SHP77 (cell line): ENCODE results near the gene OR10K1.
"Not testable (repeated sequence)": the region's sequence is repeated elsewhere in the genome, so short reads cannot be mapped to it uniquely, and the experiment has no call there.

Source experiments
- DNase-seq, 2 experiments: peaks; one replicate each; lab custom pipeline; 2025; lab: John Stamatoyannopoulos, UW

The OR10K1 gene, protein sequence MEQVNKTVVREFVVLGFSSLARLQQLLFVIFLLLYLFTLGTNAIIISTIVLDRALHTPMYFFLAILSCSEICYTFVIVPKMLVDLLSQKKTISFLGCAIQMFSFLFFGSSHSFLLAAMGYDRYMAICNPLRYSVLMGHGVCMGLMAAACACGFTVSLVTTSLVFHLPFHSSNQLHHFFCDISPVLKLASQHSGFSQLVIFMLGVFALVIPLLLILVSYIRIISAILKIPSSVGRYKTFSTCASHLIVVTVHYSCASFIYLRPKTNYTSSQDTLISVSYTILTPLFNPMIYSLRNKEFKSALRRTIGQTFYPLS

GRCh38 chr1:158461534-158461933 is at the start of gene OR10K1:
OR10K1 (plus strand) TSS chr1:158461834; CDS start chr1:158465562, 3,728 bp downstream.
- DNase-seq = no peak

GRCh38 chr1:158414651-158415345 is 46.8 kb upstream of the OR10K1 start:
- no peak for DNase-seq

- no peak for DNase-seq
Observed at GRCh38 chr1:158417586-158417985, 44.0 kb upstream of the OR10K1 start.

GRCh38 chr1:158422212-158422611 is 39.4 kb upstream of the OR10K1 start:
- no peak for DNase-seq

DNA sequence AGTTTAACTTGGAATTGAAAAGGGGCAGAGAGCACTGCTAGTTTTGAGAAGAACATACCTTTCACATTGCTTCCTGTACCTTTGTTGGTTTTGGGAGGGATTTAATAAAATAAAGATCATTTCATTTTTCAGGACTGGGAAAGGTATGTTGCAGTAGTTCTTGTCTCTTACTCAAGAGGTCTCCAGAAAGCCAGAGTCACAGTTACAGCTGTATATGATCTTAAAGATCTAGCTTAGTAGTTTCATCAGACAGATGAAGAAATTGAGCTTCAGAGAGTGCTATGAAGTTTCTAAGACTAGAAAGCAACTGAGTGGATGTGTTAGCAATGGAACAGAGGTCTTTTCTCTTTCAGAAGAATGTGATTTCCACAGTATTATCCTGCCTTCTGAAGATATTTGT is 36.6 kb upstream of the OR10K1 start:
- DNase-seq = no peak

DNA sequence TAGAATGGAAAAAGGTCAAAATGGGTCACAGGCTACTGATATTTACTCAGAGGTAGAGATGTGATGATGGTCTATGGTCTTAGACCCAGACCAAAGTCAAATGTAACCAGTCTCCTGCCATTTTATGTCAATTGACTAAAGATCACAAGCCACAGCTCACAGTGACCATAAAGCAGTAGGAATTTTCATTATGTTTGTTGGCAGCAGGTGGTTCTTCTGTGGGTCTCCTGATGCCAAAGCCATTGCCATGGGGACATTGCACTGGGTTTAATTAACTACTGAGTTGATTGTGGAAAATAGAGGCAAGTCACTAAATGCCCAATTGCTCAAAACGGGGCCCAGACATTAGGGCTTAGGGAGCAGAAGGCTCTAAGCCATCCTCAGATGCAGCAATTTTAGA is 35.5 kb upstream of the OR10K1 start, which contains the start of gene OR10K2:
OR10K2 (minus strand) TSS at position 101 of the 400 bp plus-strand sequence. CDS start 5,371 bp downstream, outside the sequence.
- DNase-seq = no peak

- not testable (repeated sequence) for DNase-seq
Observed at GRCh38 chr1:158430163-158430562, 31.5 kb upstream of the OR10K1 start.

GRCh38 chr1:158434741-158435140 is 26.9 kb upstream of the OR10K1 start:
- no peak for DNase-seq

DNA sequence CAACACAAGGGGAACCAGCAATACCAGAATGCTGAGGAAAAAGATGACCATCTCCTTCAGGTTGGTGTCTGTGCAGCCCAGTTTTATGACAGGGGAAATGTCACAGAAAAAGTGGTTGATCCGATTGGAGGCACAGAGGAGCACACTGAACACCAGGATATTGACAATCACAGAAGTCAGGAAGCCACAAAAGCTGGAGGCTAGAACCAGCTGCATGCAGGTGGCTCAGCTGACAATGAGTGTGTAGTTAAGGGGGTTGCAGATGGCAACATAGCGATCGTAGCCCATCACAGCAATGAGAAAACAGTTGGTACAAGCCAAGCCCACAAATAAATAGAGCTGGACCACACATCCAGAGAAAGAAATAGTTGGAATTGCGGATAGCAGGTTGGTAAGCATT is 16.3 kb upstream of the OR10K1 start:
- DNase-seq = no peak

DNA sequence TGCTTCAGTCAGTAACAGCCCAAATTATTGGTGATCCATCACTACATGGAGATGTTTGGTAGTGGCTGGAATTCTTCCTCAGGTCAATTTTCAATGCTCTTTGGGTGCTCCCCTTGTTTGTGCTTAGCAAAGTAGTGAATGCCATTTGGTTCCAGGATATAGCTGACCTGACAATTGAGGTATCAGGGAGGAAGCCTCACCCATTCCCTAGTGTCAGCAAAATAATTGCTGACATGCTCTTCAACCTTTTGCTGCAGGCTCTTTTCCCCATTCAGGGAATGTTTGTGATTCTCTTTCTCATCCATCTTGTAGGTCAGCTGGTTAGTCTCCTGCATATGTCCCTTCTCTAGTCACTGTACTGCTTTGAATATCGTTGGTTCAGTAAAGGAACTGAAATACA is 7.1 kb upstream of the OR10K1 start:
- DNase-seq = no peak

GRCh38 chr1:158457246-158457645 is 4.4 kb upstream of the OR10K1 start:
- DNase-seq = no peak

GRCh38 chr1:158458263-158458662 is 3.4 kb upstream of the OR10K1 start:
- no peak for DNase-seq

DNA sequence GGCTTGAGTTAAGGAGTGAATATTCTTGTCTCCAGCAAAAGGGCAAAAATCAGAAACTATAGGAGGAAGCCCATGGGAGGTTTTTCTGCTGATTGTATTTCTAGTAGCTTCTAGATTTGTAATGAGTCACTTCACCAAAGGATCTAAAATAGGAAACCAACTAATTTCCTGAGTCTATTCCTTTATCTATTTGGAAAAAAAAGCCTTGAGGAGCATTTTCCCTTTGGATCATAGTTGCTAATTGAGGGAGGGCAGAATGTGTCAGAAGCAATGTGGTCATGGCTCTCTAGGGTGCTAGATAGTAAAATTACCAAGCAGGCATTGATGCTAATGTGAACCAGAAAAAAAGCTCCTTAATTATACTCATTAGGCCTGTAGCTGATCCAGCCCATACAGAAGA is 10.3 kb downstream of the OR10K1 start, which contains the start of gene OR10R2:
OR10R2 (plus strand) TSS at position 301 of the 400 bp plus-strand sequence. CDS start 106 bp downstream, outside the sequence.
- no peak for DNase-seq

DNA sequence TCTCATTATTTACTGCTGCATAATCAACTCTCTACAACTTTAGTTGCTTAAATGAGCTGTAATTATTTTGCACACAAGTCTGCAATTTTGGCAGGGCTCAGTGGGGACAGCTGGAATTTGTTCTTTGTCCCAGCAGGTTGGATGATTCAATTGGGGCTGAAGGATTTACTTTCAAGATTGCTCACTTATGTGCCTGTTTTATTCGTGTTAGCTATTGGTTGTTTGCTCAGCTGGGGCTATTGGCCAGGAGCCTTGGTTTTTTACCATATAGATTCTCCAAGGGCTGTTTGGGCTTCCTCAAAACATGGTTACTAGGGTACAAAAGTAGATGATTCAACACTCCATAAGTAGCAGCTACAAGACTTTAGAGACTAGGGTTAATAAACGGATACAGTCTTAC is 23.8 kb downstream of the OR10K1 start:
- DNase-seq = peak; percentile 78 to 84

DNA sequence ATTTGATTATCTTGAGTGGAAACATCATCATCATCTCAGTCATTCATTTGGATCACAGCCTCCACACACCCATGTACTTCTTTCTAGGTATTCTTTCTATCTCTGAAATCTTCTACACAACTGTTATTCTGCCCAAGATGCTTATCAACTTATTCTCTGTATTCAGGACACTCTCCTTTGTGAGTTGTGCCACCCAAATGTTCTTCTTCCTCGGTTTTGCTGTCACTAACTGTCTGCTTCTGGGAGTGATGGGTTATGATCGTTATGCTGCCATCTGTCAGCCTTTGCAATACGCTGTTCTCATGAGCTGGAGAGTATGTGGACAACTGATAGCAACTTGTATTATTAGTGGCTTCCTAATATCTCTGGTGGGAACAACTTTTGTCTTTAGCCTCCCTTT is 29.7 kb downstream of the OR10K1 start:
- DNase-seq = no peak

- no peak for DNase-seq
Observed at GRCh38 chr1:158493054-158493453, 31.4 kb downstream of the OR10K1 start.

DNA sequence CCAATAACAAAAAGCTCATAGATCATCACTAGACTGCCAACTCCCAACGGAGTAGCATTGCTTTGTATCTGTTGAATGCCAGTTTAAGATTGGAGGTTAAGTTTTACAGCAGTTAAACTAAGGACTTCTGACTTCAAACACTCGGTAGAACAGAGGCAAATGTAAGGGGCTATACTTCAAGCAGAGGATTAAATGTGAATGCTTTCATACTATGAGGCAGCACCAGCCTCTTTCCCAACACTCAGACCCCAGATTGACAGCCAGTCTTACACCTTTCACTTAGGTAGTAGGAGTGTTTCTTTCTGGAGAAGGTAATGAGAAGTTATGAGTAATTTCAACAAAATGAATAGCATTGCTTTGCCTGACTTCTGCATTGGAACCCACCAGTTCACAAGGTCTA is 33.2 kb downstream of the OR10K1 start:
- no peak for DNase-seq

DNA sequence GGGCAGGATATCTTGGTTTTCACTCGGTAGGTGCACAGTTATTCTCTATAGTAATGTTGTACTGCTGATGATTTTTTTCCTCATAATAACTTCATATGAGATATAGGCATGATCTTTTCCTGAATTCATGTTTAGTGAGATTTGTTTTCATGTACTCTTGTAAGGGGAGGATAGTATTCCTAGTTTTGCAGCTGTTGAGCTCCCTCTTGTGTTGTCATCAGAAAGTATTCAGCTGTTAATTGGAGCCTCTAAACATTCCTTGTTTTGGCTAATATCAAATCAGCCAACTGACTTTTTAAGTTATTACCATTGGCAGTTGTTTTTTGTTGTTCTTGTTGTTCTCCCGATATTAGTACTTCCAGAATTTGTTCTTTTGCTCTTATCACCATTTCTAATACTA is 34.7 kb downstream of the OR10K1 start:
- DNase-seq = peak in 1 of 2 experiments; percentile 49

- peak; percentile 38 to 51 for DNase-seq
Observed at GRCh38 chr1:158506369-158506987, 44.8 kb downstream of the OR10K1 start.

GRCh38 chr1:158507511-158507910 is 45.9 kb downstream of the OR10K1 start:
- no peak for DNase-seq

DNA sequence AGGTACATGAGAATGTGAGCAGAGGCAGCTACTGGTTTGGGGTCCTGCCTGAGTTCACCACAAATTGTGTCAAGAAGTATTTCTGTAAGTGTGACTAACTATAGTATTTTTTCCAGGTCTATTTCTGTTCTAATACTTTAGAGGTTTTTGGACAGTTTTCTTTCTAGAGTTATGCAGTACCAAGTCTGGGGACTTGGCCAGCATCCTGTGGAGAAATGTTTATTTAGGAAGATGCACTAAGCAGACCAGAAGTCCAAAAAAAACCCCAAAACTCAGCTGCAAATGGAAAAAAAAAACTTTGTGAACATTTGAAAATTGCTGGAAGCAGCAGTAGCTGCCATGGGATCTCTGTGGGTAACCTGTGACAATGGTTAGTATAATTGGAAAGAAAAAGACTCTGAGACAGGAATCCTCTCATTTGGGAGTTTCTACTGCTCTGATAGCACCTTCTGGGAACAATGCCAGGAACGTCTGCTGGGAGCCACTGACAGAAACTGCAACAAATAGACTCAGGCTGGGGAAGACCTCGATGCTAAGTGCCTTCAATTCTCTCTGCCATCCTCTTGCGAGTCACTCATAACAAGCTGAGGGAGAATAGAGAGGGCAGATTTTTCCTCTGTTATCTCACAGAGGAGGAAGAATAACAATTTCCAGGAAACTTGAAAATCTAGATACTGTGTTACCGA is 48.0 kb downstream of the OR10K1 start:
- peak in 1 of 2 experiments; percentile 22 for DNase-seq

GRCh38 chr1:158516966-158517365 is 55.3 kb downstream of the OR10K1 start:
- no peak for DNase-seq
